ENCODE measurements around the gene CCDC157. TPM values are rescaled to one million over a fixed set of nuclear protein-coding genes. Genes with fewer than 3 reads are reported as not detected.

The CCDC157 gene
- total and polyA plus RNA-seq, 2 of the 4 experiments (the other 2 are of a cell fraction): 0.90 to 2.2 TPM

- Histone ChIP-seq H2BK120ac (ENCODE audit: low read depth, low read length) (no peak overlapping the region), H2BK15ac (ENCODE audit: low read depth, low read length) (no peak overlapping the region), H3K36me3 (ENCODE audit: control insufficient read depth, insufficient read depth, low read length) (peaks cover 2% of the 10 kb centered on the region; the same call in 1 of the 2 replicates), H3K9me1 (ENCODE audit: insufficient read depth, low read length) (0 out of 2 replicates have a peak, but pooled peaks cover 5% of the 10 kb centered on the region), H4K5ac (ENCODE audit: low read depth, low read length) (no peak overlapping the region), H2BK5ac (ENCODE audit: low read depth, low read length, poor library complexity, severe bottlenecking) (no peak overlapping the region), H2AK9ac (replicated peaks; ENCODE audit: low read depth, low read length, poor library complexity) (peak overlapping the region; percentile 25), H3K18ac (ENCODE audit: low read depth, low read length) (no peak overlapping the region), H3K56ac (ENCODE audit: extremely low read depth, insufficient read depth, low read length) (no peak overlapping the region), H3K27me3 (ENCODE audit: control insufficient read depth, insufficient read depth, low read length) (no peaks in the 10 kb centered on the region), H3K23ac (ENCODE audit: low read depth, low read length) (no peak overlapping the region), H3K4me2 (ENCODE audit: low read depth, low read length) (no peak overlapping the region), H4K20me1 (ENCODE audit: insufficient read depth, low read length) (no peaks in the 10 kb centered on the region), H2AK5ac (ENCODE audit: low read depth, low read length) (no peak overlapping the region), H3K14ac (replicated peaks; ENCODE audit: low read depth, low read length) (no peak overlapping the region), H2AFZ (replicated peaks; ENCODE audit: low read length, poor library complexity) (no peak overlapping the region), H3K4me3 (ENCODE audit: insufficient read depth, low read depth, low read length) (no peak overlapping the region), H3K9me3 (ENCODE audit: control insufficient read depth, insufficient read depth, low read length) (no peaks in the 10 kb centered on the region), H4K8ac (ENCODE audit: low read depth in 2 of 2, low read length in 2 of 2) (no peak overlapping the region), H2BK20ac (ENCODE audit: low read depth, low read length) (no peak overlapping the region), H3K4ac (ENCODE audit: low read depth, low read length) (no peak overlapping the region), H4K91ac (ENCODE audit: insufficient read depth, low read depth, low read length) (no peak overlapping the region), H3K27ac (ENCODE audit: insufficient read depth, low read length) (no peak overlapping the region), H3K9ac (ENCODE audit: low read depth, low read length) (no peak overlapping the region), H3K4me1 (ENCODE audit: control insufficient read depth, insufficient read depth, low read length) (no peaks in the 10 kb centered on the region), H3K79me1 (ENCODE audit: low read depth in 1 of 2, low read length in 2 of 2) (no peaks in the 10 kb centered on the region)
- ChIA-PET POLR2A (ENCODE audit: unreplicated experiment) (no interaction called here), CTCF (no interaction called here)
- dilution Hi-C loops (cut with HindIII; ENCODE audit: low sequenced_read_pairs, unreplicated experiment) (no loop called here), intact Hi-C loops (cut with micrococcal nuclease) (no loop called here), in situ Hi-C loops (cut with MboI; ENCODE audit: low sequenced_read_pairs) (no loop called here)
- no peak for DNase-seq
- ATAC-seq (ENCODE audit: low read depth): no peak; the same call in 1 of the 2 replicates
- 49% methylated on average over 4 of the region's 7 CpGs; no CpG with 5 or more reads in 1 of the 2 experiments for WGBS, 2 experiments (ENCODE audit: extremely low coverage in 2 of 2, insufficient read length in 1 of 2)
- TF ChIP-seq RAD21 (IDR thresholded peaks at IDR 0.05; ENCODE audit: low read length) (no peak), USF2 (IDR thresholded peaks at IDR 0.05; ENCODE audit: low read depth, low read length) (no peak), CHD1 (IDR thresholded peaks at IDR 0.05; ENCODE audit: low read depth, low read length) (no peak), NFE2L2 (IDR thresholded peaks at IDR 0.05; ENCODE audit: low read depth, low read length) (no peak), ELK1 (IDR thresholded peaks at IDR 0.05; ENCODE audit: borderline replicate concordance, low read depth, low read length) (no peak), RCOR1 (IDR thresholded peaks at IDR 0.05; ENCODE audit: insufficient replicate concordance, low read length) (no peak), RFX5 (IDR thresholded peaks at IDR 0.05; ENCODE audit: low read depth, low read length) (no peak), BHLHE40 (IDR thresholded peaks at IDR 0.05; ENCODE audit: low read depth, low read length) (no peak), MXI1 (IDR thresholded peaks at IDR 0.05; ENCODE audit: borderline replicate concordance, low read depth, low read length) (no peak), POLR2A (IDR thresholded peaks at IDR 0.05; ENCODE audit: low read depth, low read length) (no peak), SMC3 (IDR thresholded peaks at IDR 0.05; ENCODE audit: low read depth, low read length) (no peak), CTCF (conservative IDR thresholded peaks at IDR 0.05; ENCODE audit: low read depth, low read length) (no peak), MAFK (IDR thresholded peaks at IDR 0.05; ENCODE audit: low read depth, low read length) (no peak), MAZ (IDR thresholded peaks at IDR 0.05; ENCODE audit: borderline replicate concordance, low read depth, low read length) (no peak), FOS (IDR thresholded peaks at IDR 0.05; ENCODE audit: low read depth, low read length) (no peak), CEBPB (IDR thresholded peaks at IDR 0.05; ENCODE audit: low read depth, low read length) (no peak)
- no TSS peak for BruUV-seq (replicated peaks)
These were observed 6.0 kb downstream of the CCDC157 start for GRCh38 chr22:30362651-30363281.

All from IMR-90 (cell line).